Effector memory CD8-positive, alpha-beta T cell (primary cell): ENCODE results near the gene TTC9B.
"Not testable (repeated sequence)": the region's sequence is repeated elsewhere in the genome, so short reads cannot be mapped to it uniquely, and the experiment has no call there.

ENCODE experiments used
- ATAC-seq: fragments of 150-1000 bp; cut with Tn5 transposase; replicated peaks from 2 replicates; pipeline ENCODE4 v1.10.0; 2021; ENCODE audit warnings: mild to moderate bottlenecking, moderate library complexity
- DNase-seq, 3 experiments: peaks; one replicate each; pipeline ENCODE4 v3.0.0; 2021
- H3K27ac Mint-ChIP-seq, 2 donors: one replicate each; pipeline ENCODE4 v1.8.0; 2022; ENCODE audit warnings: mild to moderate bottlenecking in 2 of 2, mixed read lengths in 2 of 2, moderate library complexity in 2 of 2
- H3K27me3 Mint-ChIP-seq, 2 donors: one replicate each; pipeline ENCODE4 v1.8.0; 2022; ENCODE audit warnings: mixed read lengths in 2 of 2
- H3K36me3 Mint-ChIP-seq: one replicate; pipeline ENCODE4 v1.8.0; 2022; ENCODE audit warnings: mild to moderate bottlenecking, moderate library complexity, mixed read lengths; ENCODE audit not compliant: insufficient read depth
- H3K4me1 Mint-ChIP-seq, 2 donors: one replicate each; pipeline ENCODE4 v1.8.0; 2022; ENCODE audit warnings: low read depth in 2 of 2, mixed read lengths in 2 of 2
- H3K4me3 Mint-ChIP-seq, 2 donors: one replicate each; pipeline ENCODE4 v1.8.0; 2022; ENCODE audit warnings: mild to moderate bottlenecking in 2 of 2, mixed read lengths in 2 of 2, moderate library complexity in 2 of 2
- H3K9me3 Mint-ChIP-seq, 2 donors: one replicate each; pipeline ENCODE4 v1.8.0; 2022; ENCODE audit warnings: mixed read lengths in 2 of 2

Gene TTC9B

GRCh38 chr19:40178756-40179155 lies 39.4 kb downstream of the TTC9B start:
- H3K27ac Mint-ChIP-seq: no peak overlapping the region
- no peak overlapping the region for H3K4me3 Mint-ChIP-seq
- H3K27me3 Mint-ChIP-seq: peaks cover 7 to 29% of the 10 kb centered on the region in 2 donors
- ATAC-seq (no peak), DNase-seq (no peak)
- H3K4me1 Mint-ChIP-seq: no peaks in the 10 kb centered on the region
- H3K36me3 Mint-ChIP-seq: no peaks in the 10 kb centered on the region
- H3K9me3 Mint-ChIP-seq: no peaks in the 10 kb centered on the region

GRCh38 chr19:40177286-40178070 lies 40.7 kb downstream of the TTC9B start:
- H3K9me3 Mint-ChIP-seq: no peaks in the 10 kb centered on the region
- peaks cover 7 to 29% of the 10 kb centered on the region in 2 donors for H3K27me3 Mint-ChIP-seq
- no peaks in the 10 kb centered on the region for H3K4me1 Mint-ChIP-seq
- DNase-seq: no peak
- no peak for ATAC-seq
- H3K27ac Mint-ChIP-seq: no peak overlapping the region
- H3K4me3 Mint-ChIP-seq: no peak overlapping the region
- no peaks in the 10 kb centered on the region for H3K36me3 Mint-ChIP-seq

- Mint-ChIP-seq H3K36me3 (no peaks in the 10 kb centered on the region), H3K4me3 (no peak overlapping the region)
- no peak for ATAC-seq
Observed at GRCh38 chr19:40175820-40176219, 42.4 kb downstream of the TTC9B start.

GRCh38 chr19:40174092-40174491 lies 44.1 kb downstream of the TTC9B start:
- H3K4me3 Mint-ChIP-seq: no peak overlapping the region
- no peak for DNase-seq
- H3K27me3 Mint-ChIP-seq: peaks cover 5 to 15% of the 10 kb centered on the region in 2 donors
- H3K27ac Mint-ChIP-seq: no peak overlapping the region
- no peaks in the 10 kb centered on the region for H3K36me3 Mint-ChIP-seq
- no peaks in the 10 kb centered on the region for H3K9me3 Mint-ChIP-seq
- peaks cover 0 to 2% of the 10 kb centered on the region in 2 donors for H3K4me1 Mint-ChIP-seq
- no peak for ATAC-seq

More at GRCh38 chr19:40175820-40176219, 42.4 kb downstream of the TTC9B start:
- H3K27ac Mint-ChIP-seq: no peak overlapping the region
- DNase-seq: no peak
- no peaks in the 10 kb centered on the region for H3K9me3 Mint-ChIP-seq
- peaks cover 0 to under 1% of the 10 kb centered on the region in 2 donors for H3K4me1 Mint-ChIP-seq
- H3K27me3 Mint-ChIP-seq: peaks cover 7 to 29% of the 10 kb centered on the region in 2 donors

GRCh38 chr19:40171293-40171692 lies 46.9 kb downstream of the TTC9B start:
- H3K27ac Mint-ChIP-seq: peak overlapping the region in 1 of 2 donors; percentile 26
- ATAC-seq, H3K9me3 Mint-ChIP-seq: not testable (repeated sequence)

GRCh38 chr19:40170303-40170989 lies 47.7 kb downstream of the TTC9B start:
- not testable (repeated sequence) for H3K36me3 Mint-ChIP-seq, DNase-seq, H3K4me1 Mint-ChIP-seq, H3K4me3 Mint-ChIP-seq, ATAC-seq, H3K9me3 Mint-ChIP-seq, H3K27me3 Mint-ChIP-seq
- H3K27ac Mint-ChIP-seq: peak overlapping the region in 1 of 2 donors; percentile 26

More at GRCh38 chr19:40171293-40171692, 46.9 kb downstream of the TTC9B start:
- not testable (repeated sequence) for H3K36me3 Mint-ChIP-seq, H3K4me3 Mint-ChIP-seq, DNase-seq, H3K27me3 Mint-ChIP-seq, H3K4me1 Mint-ChIP-seq

- not testable (repeated sequence) for H3K27ac Mint-ChIP-seq, H3K27me3 Mint-ChIP-seq, DNase-seq, H3K4me1 Mint-ChIP-seq, H3K9me3 Mint-ChIP-seq, H3K4me3 Mint-ChIP-seq, ATAC-seq, H3K36me3 Mint-ChIP-seq
Observed at GRCh38 chr19:40169482-40170302, 48.5 kb downstream of the TTC9B start.
